ENCODE data around the gene CALM1.

DNA sequence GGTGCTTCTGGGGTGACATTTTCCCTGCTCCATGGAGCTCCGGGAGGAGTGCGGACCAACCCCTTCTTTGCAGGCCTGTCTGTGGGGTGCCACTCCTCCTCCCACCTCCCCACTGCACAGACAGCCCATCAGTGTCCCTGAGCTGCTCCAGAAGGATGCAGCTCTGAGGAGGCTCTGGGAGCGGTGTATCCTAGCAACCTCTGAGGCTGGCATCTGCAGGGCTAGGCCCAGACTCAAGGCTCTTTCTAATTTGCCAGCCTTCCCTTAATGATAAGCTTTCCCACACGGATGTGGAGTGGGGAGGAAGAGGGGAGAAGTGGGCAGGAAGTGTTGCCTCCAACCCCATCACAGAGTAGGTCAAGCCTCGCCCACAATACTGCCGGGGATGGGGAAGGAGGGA, 59.7 kb downstream of the CALM1 start:
- TF ChIP-seq, protein P1, sequence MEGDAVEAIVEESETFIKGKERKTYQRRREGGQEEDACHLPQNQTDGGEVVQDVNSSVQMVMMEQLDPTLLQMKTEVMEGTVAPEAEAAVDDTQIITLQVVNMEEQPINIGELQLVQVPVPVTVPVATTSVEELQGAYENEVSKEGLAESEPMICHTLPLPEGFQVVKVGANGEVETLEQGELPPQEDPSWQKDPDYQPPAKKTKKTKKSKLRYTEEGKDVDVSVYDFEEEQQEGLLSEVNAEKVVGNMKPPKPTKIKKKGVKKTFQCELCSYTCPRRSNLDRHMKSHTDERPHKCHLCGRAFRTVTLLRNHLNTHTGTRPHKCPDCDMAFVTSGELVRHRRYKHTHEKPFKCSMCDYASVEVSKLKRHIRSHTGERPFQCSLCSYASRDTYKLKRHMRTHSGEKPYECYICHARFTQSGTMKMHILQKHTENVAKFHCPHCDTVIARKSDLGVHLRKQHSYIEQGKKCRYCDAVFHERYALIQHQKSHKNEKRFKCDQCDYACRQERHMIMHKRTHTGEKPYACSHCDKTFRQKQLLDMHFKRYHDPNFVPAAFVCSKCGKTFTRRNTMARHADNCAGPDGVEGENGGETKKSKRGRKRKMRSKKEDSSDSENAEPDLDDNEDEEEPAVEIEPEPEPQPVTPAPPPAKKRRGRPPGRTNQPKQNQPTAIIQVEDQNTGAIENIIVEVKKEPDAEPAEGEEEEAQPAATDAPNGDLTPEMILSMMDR (conservative IDR thresholded peaks at IDR 0.05; ENCODE audit: low read length): no peak
- no peak for TF ChIP-seq EZH2phosphoT487 (IDR thresholded peaks at IDR 0.05; ENCODE audit: borderline replicate concordance)
